Upper lobe of right lung (tissue), 1 donor: ENCODE data around the gene PEAK1. TPM values are rescaled to one million over a fixed set of nuclear protein-coding genes. Genes with fewer than 3 reads are reported as not detected.
"Not testable (repeated sequence)": the region's sequence is repeated elsewhere in the genome, so short reads cannot be mapped to it uniquely, and the experiment has no call there.

Source experiments
- ATAC-seq: fragments of 200-7000 bp; cut with Tn5 transposase; one replicate; pipeline ENCODE4 v1.9.1; 2020; ENCODE audit warnings: mild to moderate bottlenecking, moderate library complexity
- DNase-seq: peaks from one replicate; pipeline ENCODE4 v3.0.0-alpha.2; 2020
- H3K27ac ChIP-seq: fragments of 200-600 bp; one replicate; pipeline ENCODE4 v1.8.0; 2022
- H3K27me3 ChIP-seq: fragments of 200-600 bp; one replicate; pipeline ENCODE4 v1.8.0; 2022; ENCODE audit warnings: mild to moderate bottlenecking
- H3K36me3 ChIP-seq: fragments of 200-600 bp; one replicate; pipeline ENCODE4 v1.8.0; 2022
- H3K4me1 ChIP-seq: fragments of 200-600 bp; one replicate; pipeline ENCODE4 v1.8.0; 2022
- H3K4me3 ChIP-seq: fragments of 200-600 bp; one replicate; pipeline ENCODE4 v1.8.0; 2022; ENCODE audit warnings: mild to moderate bottlenecking
- H3K9me3 ChIP-seq: fragments of 200-600 bp; one replicate; pipeline ENCODE4 v1.8.0; 2022
- intact Hi-C: fragments of 100-400 bp; cut with DNase I; formaldehyde crosslinking; loops from one replicate; pipeline ENCODE4 v1.11.0; 2022
- total RNA-seq: library from RNA; stranded (reverse); fragmentation: NEBNext Ultra II Directional; extraction: Animal tissue kit (Norgen Biotek cat#: 25700); gene quantifications from one replicate; pipeline ENCODE4 v1.2.1, GENCODE V29; 2021
- TF ChIP-seq, protein P1 (sequence below): fragments of 200-600 bp; IDR thresholded peaks from one replicate; pipeline ENCODE4 v1.8.0; 2022; ENCODE audit warnings: antibody characterized with exemption
- donor health status: DM: no; HTN: yes; CAD: no; lungs with severe emphysema.

Gene PEAK1
- total RNA-seq, 1 donor from 2014 or later: 139 TPM

- H3K4me1 ChIP-seq: peaks cover 66% of the 10 kb centered on the region
- H3K27ac ChIP-seq: no peak overlapping the region
- TF ChIP-seq, protein P1, sequence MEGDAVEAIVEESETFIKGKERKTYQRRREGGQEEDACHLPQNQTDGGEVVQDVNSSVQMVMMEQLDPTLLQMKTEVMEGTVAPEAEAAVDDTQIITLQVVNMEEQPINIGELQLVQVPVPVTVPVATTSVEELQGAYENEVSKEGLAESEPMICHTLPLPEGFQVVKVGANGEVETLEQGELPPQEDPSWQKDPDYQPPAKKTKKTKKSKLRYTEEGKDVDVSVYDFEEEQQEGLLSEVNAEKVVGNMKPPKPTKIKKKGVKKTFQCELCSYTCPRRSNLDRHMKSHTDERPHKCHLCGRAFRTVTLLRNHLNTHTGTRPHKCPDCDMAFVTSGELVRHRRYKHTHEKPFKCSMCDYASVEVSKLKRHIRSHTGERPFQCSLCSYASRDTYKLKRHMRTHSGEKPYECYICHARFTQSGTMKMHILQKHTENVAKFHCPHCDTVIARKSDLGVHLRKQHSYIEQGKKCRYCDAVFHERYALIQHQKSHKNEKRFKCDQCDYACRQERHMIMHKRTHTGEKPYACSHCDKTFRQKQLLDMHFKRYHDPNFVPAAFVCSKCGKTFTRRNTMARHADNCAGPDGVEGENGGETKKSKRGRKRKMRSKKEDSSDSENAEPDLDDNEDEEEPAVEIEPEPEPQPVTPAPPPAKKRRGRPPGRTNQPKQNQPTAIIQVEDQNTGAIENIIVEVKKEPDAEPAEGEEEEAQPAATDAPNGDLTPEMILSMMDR: no peak
- no peak for ATAC-seq
- H3K27me3 ChIP-seq: no peaks in the 10 kb centered on the region
- H3K4me3 ChIP-seq: no peak overlapping the region
- intact Hi-C loops: no loop called here
- H3K36me3 ChIP-seq: no peaks in the 10 kb centered on the region
- DNase-seq: no peak
- H3K9me3 ChIP-seq: no peaks in the 10 kb centered on the region
Measured at GRCh38 chr15:77412972-77413698, 6.8 kb downstream of the PEAK1 start.

DNA sequence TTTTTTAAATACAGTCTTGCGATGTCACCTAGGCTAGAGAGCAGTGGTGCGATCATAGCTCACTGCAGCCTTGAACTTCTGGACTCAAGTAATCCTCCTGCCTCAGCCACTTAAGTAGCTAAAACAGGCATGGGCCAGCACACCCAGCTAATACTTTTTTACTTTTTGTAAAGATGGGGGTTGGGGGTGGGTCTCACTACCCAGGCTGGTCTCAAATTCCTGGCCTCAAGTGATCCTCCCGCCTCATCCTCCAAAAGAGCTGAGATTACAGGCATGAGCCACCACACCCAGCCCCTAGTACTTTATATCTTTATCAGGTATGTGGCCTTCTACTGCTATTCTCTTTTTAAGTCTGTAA lies 8.3 kb downstream of the PEAK1 start:
- TF ChIP-seq, protein P1: no peak
- ATAC-seq (no peak), DNase-seq (no peak)
- Histone ChIP-seq H3K4me1 (peaks cover 58% of the 10 kb centered on the region), H3K27ac (no peak overlapping the region), H3K9me3 (no peaks in the 10 kb centered on the region), H3K4me3 (no peak overlapping the region), H3K27me3 (no peaks in the 10 kb centered on the region), H3K36me3 (no peaks in the 10 kb centered on the region)
- intact Hi-C loops: no loop called here

- H3K36me3 ChIP-seq: no peaks in the 10 kb centered on the region
- ATAC-seq: no peak
- no peak overlapping the region for H3K27ac ChIP-seq
- intact Hi-C loops: no loop called here
- no peak overlapping the region for H3K4me3 ChIP-seq
- TF ChIP-seq, protein P1: no peak
- no peaks in the 10 kb centered on the region for H3K9me3 ChIP-seq
- H3K27me3 ChIP-seq: no peaks in the 10 kb centered on the region
- no peak for DNase-seq
- H3K4me1 ChIP-seq: peaks cover 54% of the 10 kb centered on the region
Measured at GRCh38 chr15:77410701-77411618, 8.9 kb downstream of the PEAK1 start.

- H3K27me3 ChIP-seq, ATAC-seq, DNase-seq, H3K27ac ChIP-seq, H3K36me3 ChIP-seq, H3K9me3 ChIP-seq, H3K4me3 ChIP-seq, intact Hi-C loops: not testable (repeated sequence)
- peaks cover 46% of the 10 kb centered on the region for H3K4me1 ChIP-seq
Measured at GRCh38 chr15:77410157-77410500, 9.8 kb downstream of the PEAK1 start.

GRCh38 chr15:77409259-77410156 lies 10.4 kb downstream of the PEAK1 start:
- TF ChIP-seq, protein P1: no peak
- ATAC-seq: peak; percentile 72
- H3K27ac ChIP-seq: no peak overlapping the region
- intact Hi-C loops: no loop called here
- H3K27me3 ChIP-seq: no peaks in the 10 kb centered on the region
- H3K9me3 ChIP-seq: no peaks in the 10 kb centered on the region
- no peak overlapping the region for H3K4me3 ChIP-seq
- H3K4me1 ChIP-seq: peaks cover 40% of the 10 kb centered on the region
- H3K36me3 ChIP-seq: no peaks in the 10 kb centered on the region
- DNase-seq: no peak
